ENCODE data around the gene GNRHR. TPM values are rescaled to one million over a fixed set of nuclear protein-coding genes. Genes with fewer than 3 reads are reported as not detected.

The GNRHR gene, protein sequence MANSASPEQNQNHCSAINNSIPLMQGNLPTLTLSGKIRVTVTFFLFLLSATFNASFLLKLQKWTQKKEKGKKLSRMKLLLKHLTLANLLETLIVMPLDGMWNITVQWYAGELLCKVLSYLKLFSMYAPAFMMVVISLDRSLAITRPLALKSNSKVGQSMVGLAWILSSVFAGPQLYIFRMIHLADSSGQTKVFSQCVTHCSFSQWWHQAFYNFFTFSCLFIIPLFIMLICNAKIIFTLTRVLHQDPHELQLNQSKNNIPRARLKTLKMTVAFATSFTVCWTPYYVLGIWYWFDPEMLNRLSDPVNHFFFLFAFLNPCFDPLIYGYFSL
- not detected in 2 replicates for total RNA-seq (ENCODE audit: low replicate concordance)

DNA sequence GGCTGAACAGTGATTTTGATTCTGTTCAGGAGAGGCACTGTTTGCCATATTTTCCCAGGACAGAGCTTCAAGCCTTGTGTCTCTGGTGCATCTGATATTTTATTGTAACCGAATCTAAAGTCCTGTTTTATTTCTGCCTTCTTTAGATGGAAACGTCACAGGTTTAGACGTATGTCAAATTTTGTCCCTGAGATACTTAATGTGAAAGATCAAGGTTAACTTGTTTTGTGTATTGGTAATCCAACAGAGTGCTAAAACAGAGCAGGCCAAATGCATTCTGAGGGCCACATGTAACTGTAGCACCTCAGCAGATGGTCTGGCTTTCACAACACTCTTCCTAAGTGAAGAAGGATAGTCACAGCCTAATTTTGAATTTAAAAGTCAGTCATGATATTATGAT, at the start of gene GNRHR:
Gene GNRHR, minus strand, starts transcription at position 101 of the 400 bp plus-strand sequence. Its CDS starts 53 bp downstream, at position 48.
- TF ChIP-seq, protein P1, sequence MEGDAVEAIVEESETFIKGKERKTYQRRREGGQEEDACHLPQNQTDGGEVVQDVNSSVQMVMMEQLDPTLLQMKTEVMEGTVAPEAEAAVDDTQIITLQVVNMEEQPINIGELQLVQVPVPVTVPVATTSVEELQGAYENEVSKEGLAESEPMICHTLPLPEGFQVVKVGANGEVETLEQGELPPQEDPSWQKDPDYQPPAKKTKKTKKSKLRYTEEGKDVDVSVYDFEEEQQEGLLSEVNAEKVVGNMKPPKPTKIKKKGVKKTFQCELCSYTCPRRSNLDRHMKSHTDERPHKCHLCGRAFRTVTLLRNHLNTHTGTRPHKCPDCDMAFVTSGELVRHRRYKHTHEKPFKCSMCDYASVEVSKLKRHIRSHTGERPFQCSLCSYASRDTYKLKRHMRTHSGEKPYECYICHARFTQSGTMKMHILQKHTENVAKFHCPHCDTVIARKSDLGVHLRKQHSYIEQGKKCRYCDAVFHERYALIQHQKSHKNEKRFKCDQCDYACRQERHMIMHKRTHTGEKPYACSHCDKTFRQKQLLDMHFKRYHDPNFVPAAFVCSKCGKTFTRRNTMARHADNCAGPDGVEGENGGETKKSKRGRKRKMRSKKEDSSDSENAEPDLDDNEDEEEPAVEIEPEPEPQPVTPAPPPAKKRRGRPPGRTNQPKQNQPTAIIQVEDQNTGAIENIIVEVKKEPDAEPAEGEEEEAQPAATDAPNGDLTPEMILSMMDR (IDR thresholded peaks at IDR 0.05; ENCODE audit: insufficient read depth, low read length), result no peak
- no peak within 1 kb of the TSS for H3K4me3 ChIP-seq (ENCODE audit: low read depth, low read length)
- no peak for DNase-seq (ENCODE audit: low read depth)

DNA sequence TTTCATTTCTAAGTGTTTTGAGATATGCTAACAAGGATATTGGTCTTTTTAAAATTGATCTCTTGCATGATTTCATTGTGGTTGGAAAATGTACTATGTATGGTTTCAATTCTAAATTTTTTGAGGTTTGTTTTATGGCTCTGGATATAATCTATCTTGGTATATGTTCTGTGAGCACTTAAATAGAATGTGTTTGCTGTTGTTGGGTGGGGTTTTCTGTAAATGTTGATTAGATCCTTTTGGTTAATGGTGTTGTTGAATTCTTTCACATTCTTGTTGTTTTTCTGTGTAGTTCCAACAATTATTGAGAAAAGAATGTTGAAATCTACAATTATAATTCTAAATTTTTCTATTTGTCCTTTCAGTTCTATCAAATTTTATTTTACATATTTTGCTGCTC, 42.6 kb upstream of the GNRHR start:
- TF ChIP-seq, protein P1 (IDR thresholded peaks at IDR 0.05; ENCODE audit: insufficient read depth, low read length), result no peak
- H3K4me3 ChIP-seq (ENCODE audit: low read depth, low read length), result no peak overlapping the region
- no peak for DNase-seq (ENCODE audit: low read depth)

DNA sequence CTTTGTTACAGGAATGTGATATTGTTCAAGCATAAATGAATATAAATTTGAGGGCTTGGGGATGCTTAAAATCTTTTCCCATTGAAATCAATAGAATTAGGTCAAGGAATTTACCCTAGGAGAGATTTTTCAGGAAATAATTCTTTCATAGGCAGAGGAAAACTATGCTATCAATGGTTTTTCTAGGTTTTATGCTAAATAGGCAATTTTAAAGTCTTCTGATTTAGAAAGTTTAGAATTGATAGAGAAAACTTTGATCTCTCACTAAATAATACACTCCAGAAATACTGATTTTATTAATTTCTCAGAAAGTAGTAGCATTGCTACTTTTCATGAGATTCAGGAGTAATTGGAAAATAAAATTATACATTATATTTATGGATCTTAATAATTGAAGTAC, 36.5 kb upstream of the GNRHR start:
- TF ChIP-seq, protein P1 (IDR thresholded peaks at IDR 0.05; ENCODE audit: insufficient read depth, low read length), result no peak
- no peak overlapping the region for H3K4me3 ChIP-seq (ENCODE audit: low read depth, low read length)
- no peak for DNase-seq (ENCODE audit: low read depth)

DNA sequence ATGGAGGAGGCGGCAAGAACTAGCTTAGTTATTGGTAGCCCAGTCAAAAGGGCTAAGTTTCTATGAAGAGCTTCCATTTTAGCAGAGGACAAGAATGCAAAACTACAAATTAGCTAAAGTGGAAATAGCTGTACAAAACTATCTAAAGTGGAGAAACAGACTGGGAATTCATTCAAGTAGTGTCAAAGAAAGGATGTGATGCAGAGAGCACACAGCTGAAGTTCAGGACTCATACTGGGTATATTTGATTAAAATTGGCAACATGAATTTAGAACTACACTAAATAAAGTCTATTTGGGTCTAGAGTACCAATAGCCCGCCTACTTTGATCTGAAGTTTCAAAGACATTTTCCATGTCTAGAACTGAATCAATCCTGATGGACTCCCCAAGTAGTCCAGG, 33.1 kb upstream of the GNRHR start:
- no peak for DNase-seq (ENCODE audit: low read depth)
- no peak overlapping the region for H3K4me3 ChIP-seq (ENCODE audit: low read depth, low read length)
- TF ChIP-seq, protein P1 (IDR thresholded peaks at IDR 0.05; ENCODE audit: insufficient read depth, low read length), result no peak

DNA sequence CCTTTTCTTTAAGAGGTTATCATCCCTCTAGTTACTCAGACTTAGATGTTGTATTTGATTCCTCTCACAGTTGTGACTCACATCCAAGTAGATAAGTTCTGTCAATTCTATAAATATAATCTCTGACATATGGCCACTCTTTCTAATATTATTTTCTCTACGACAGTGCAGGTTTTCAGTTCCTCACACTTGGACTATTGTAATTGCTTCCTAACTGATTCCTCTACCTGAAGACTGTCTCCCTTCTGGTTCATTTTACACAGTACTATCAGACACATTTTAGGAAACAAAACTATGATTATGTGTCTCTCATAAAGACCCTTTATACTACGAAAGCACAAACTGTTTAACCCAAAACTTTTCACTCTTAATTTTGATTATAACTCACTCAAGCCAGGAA, 31.3 kb upstream of the GNRHR start:
- peak; percentile 14 for DNase-seq (ENCODE audit: low read depth)
- TF ChIP-seq, protein P1 (IDR thresholded peaks at IDR 0.05; ENCODE audit: insufficient read depth, low read length), result no peak
- H3K4me3 ChIP-seq (ENCODE audit: low read depth, low read length), result no peak overlapping the region

DNA sequence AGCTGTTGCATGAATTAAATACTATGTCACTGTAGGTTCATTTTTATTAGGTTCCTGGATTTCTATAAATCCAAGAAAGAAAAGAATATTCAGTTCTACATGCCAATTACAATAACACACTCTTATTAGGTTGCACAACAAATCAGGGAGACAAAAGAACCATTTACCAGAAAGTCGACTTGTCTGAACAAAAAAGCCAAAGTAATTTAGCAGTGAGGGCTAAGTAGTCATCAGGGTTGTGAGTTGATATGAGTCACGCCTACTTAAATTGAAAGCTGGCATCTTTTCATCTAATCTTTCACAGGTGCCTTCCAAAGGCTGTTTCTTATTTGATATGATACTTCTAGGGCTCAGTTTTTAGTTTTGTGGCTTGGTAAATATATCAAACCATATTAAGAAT, 25.4 kb upstream of the GNRHR start:
- TF ChIP-seq, protein P1 (IDR thresholded peaks at IDR 0.05; ENCODE audit: insufficient read depth, low read length), result no peak
- H3K4me3 ChIP-seq (ENCODE audit: low read depth, low read length), result no peak overlapping the region
- DNase-seq (ENCODE audit: low read depth), result no peak

DNA sequence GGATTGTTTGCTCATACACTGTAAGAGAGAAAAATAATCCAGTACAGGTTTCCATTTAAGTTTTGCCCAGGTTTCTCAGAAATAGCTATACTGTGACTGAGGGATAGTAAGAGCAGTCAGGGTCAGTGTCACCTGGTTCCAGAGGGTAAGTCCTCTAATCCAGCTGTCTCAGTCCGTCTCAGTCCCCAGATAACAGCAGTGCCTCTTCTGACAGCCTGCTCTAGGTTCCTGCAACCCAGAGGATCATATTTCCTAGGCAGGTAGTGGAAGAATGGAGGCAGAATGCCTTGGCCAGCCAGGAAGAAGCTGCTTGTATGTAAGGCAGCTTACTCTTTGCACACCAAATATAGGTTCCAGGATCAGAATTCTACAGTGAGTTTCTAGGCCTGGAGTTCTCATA, 22.6 kb upstream of the GNRHR start:
- H3K4me3 ChIP-seq (ENCODE audit: low read depth, low read length), result no peak overlapping the region
- TF ChIP-seq, protein P1 (IDR thresholded peaks at IDR 0.05; ENCODE audit: insufficient read depth, low read length), result no peak
- no peak for DNase-seq (ENCODE audit: low read depth)
